Stimulated activated CD4-positive, alpha-beta T cell treated with anti-CD3 and anti-CD28 coated beads, TNF-alpha, amount 100 ng/mL, for 4 hours (primary cell): ENCODE results near the gene ZP1.

Experiments
- DNase-seq, 3 experiments: peaks; one replicate each; pipeline ENCODE4 v3.0.0-alpha.2; 2020; ENCODE audit warnings: low read depth in 3 of 3

Gene ZP1

GRCh38 chr11:60844045-60844869, 23.1 kb upstream of the ZP1 start:
- no peak for DNase-seq

GRCh38 chr11:60844870-60845221, 22.5 kb upstream of the ZP1 start:
- no peak for DNase-seq

- no peak for DNase-seq
Measured at GRCh38 chr11:60845338-60845737, 22.0 kb upstream of the ZP1 start.

GRCh38 chr11:60847281-60847680, 20.1 kb upstream of the ZP1 start:
- no peak for DNase-seq

- no peak for DNase-seq
Measured at GRCh38 chr11:60847896-60848295, 19.4 kb upstream of the ZP1 start.

GRCh38 chr11:60848714-60849151, 18.6 kb upstream of the ZP1 start:
- no peak for DNase-seq

GRCh38 chr11:60849641-60850520, 17.5 kb upstream of the ZP1 start:
- DNase-seq: no peak

- DNase-seq: no peak
Measured at GRCh38 chr11:60851327-60852104, 15.8 kb upstream of the ZP1 start.

- DNase-seq: no peak
Measured at GRCh38 chr11:60852117-60852981, 15.0 kb upstream of the ZP1 start.

GRCh38 chr11:60852982-60853950, 14.1 kb upstream of the ZP1 start:
- no peak for DNase-seq

GRCh38 chr11:60854140-60854846, 13.0 kb upstream of the ZP1 start:
- DNase-seq: no peak

GRCh38 chr11:60854847-60855725, 12.3 kb upstream of the ZP1 start:
- no peak for DNase-seq

GRCh38 chr11:60855726-60856633, 11.4 kb upstream of the ZP1 start, which contains the start of gene PTGDR2:
PTGDR2 (minus strand) TSS chr11:60855950; CDS start chr11:60853722, 2,228 bp downstream.
- no peak for DNase-seq

- no peak for DNase-seq
Measured at GRCh38 chr11:60857378-60858232, 9.7 kb upstream of the ZP1 start.

GRCh38 chr11:60858236-60858635, 9.1 kb upstream of the ZP1 start:
- DNase-seq: no peak
